SW 1271 (cell line): ENCODE measurements around the gene MED12.
A peak's percentile ranks its signal among the peaks of the same experiment; 100 is the strongest.

Experiments used
- DNase-seq, 2 experiments: peaks; one replicate each; lab custom pipeline; 2025; lab: John Stamatoyannopoulos, UW

MED12 gene

GRCh38 chrX:71107762-71108360 is 10.5 kb upstream of the MED12 start:
- DNase-seq = no peak

- DNase-seq = no peak
Observed at GRCh38 chrX:71109051-71109450, 9.3 kb upstream of the MED12 start.

GRCh38 chrX:71111141-71111843 is 7.1 kb upstream of the MED12 start, which contains the start of gene IL2RG:
Gene IL2RG, minus strand, starts transcription at chrX:71111577. Its CDS starts 38 bp downstream, at chrX:71111539.
- DNase-seq = no peak

GRCh38 chrX:71111921-71112431 is 6.4 kb upstream of the MED12 start:
- DNase-seq = no peak

- DNase-seq = no peak
Observed at GRCh38 chrX:71117358-71117757, 1.0 kb upstream of the MED12 start.

- DNase-seq = no peak
Observed at GRCh38 chrX:71118985-71119535, 664 bp downstream of the MED12 start.

GRCh38 chrX:71128166-71128833 is 9.9 kb downstream of the MED12 start:
- DNase-seq = no peak

GRCh38 chrX:71128915-71129765 is 10.7 kb downstream of the MED12 start:
- peak in 1 of 2 experiments; percentile 3 for DNase-seq

GRCh38 chrX:71131510-71131909 is 13.1 kb downstream of the MED12 start:
- no peak for DNase-seq

- no peak for DNase-seq
Observed at GRCh38 chrX:71140440-71140839, 22.0 kb downstream of the MED12 start.

GRCh38 chrX:71143508-71143907 is 25.1 kb downstream of the MED12 start:
- DNase-seq = no peak

GRCh38 chrX:71144651-71145050 is 26.3 kb downstream of the MED12 start, which contains the start of gene NLGN3:
Gene NLGN3, plus strand, starts transcription at chrX:71144841. Its CDS starts 2,909 bp downstream, at chrX:71147750.
- no peak for DNase-seq

- no peak for DNase-seq
Observed at GRCh38 chrX:71147496-71148277, 29.3 kb downstream of the MED12 start.

GRCh38 chrX:71148278-71148663 is 29.9 kb downstream of the MED12 start:
- DNase-seq = no peak

- DNase-seq = no peak
Observed at GRCh38 chrX:71151366-71151765, 33.0 kb downstream of the MED12 start.

GRCh38 chrX:71154196-71154595 is 35.8 kb downstream of the MED12 start:
- no peak for DNase-seq

GRCh38 chrX:71154641-71155040 is 36.2 kb downstream of the MED12 start:
- no peak for DNase-seq

- DNase-seq = no peak
Observed at GRCh38 chrX:71158603-71159002, 40.2 kb downstream of the MED12 start.

- DNase-seq = no peak
Observed at GRCh38 chrX:71159335-71159734, 40.9 kb downstream of the MED12 start.

GRCh38 chrX:71160475-71160874 is 42.1 kb downstream of the MED12 start:
- no peak for DNase-seq

- no peak for DNase-seq
Observed at GRCh38 chrX:71162981-71163380, 44.6 kb downstream of the MED12 start.
